ENCODE results near the gene BCAM. TPM values are rescaled to one million over a fixed set of nuclear protein-coding genes. Genes with fewer than 3 reads are reported as not detected.
A peak's percentile ranks its signal among the peaks of the same experiment; 100 is the strongest.

BCAM gene
- total RNA-seq, 4 donors from 2014 or later, result 24.1 to 52.7 (median 36.9) TPM

GRCh38 chr19:44848036-44848811 lies 39.3 kb downstream of the BCAM start:
- H3K27ac ChIP-seq, result peak overlapping the region; percentile 93 to 96 (median 96)
- H3K36me3 ChIP-seq, result peaks cover 0 to 9% of the 10 kb centered on the region in 2 donors
- no peak for ATAC-seq
- no peak for TF ChIP-seq EP300 (IDR thresholded peaks at IDR 0.05)
- TF ChIP-seq CTCF (IDR thresholded peaks at IDR 0.05), result no peak
- TF ChIP-seq POLR2A (IDR thresholded peaks at IDR 0.05), result no peak
- TF ChIP-seq POLR2AphosphoS5 (IDR thresholded peaks at IDR 0.05), result no peak
- no peaks in the 10 kb centered on the region for H3K27me3 ChIP-seq
- no peaks in the 10 kb centered on the region for H3K9me3 ChIP-seq
- WGBS, 2 donors (ENCODE audit: low coverage in 1 of 2), result 0 to 2% methylated on average over 3 to 5 of the region's 19 CpGs
- peak overlapping the region; percentile 94 to 99 for H3K4me3 ChIP-seq
- peaks cover 0 to 51% (median 15%) of the 10 kb centered on the region in 3 donors for H3K4me1 ChIP-seq

- H3K27ac ChIP-seq, result peak overlapping the region; percentile 93 to 96 (median 96)
- H3K36me3 ChIP-seq, result peaks cover 0 to 9% of the 10 kb centered on the region in 2 donors
- TF ChIP-seq POLR2AphosphoS5 (IDR thresholded peaks at IDR 0.05) (no peak), POLR2A (IDR thresholded peaks at IDR 0.05) (no peak), CTCF (IDR thresholded peaks at IDR 0.05) (no peak), EP300 (IDR thresholded peaks at IDR 0.05) (no peak)
- peaks cover 0 to 51% (median 15%) of the 10 kb centered on the region in 3 donors for H3K4me1 ChIP-seq
- WGBS, 2 donors (ENCODE audit: low coverage in 1 of 2), result 24 to 27% methylated on average over 4 to 11 of the region's 18 CpGs
- no peaks in the 10 kb centered on the region for H3K27me3 ChIP-seq
- no peaks in the 10 kb centered on the region for H3K9me3 ChIP-seq
- no peak for ATAC-seq
- peak overlapping the region; percentile 94 to 99 for H3K4me3 ChIP-seq
Observed at GRCh38 chr19:44848812-44849447, 40.0 kb downstream of the BCAM start.

- Histone ChIP-seq H3K36me3 (peaks cover 0 to 13% of the 10 kb centered on the region in 2 donors), H3K27ac (peak overlapping the region in 2 of 4 donors; percentile 93 to 96), H3K4me3 (no peak overlapping the region), H3K4me1 (peaks cover 0 to 34% (median 10%) of the 10 kb centered on the region in 3 donors), H3K9me3 (no peaks in the 10 kb centered on the region), H3K27me3 (no peaks in the 10 kb centered on the region)
- 47 to 52% methylated on average over 3 to 5 of the region's 8 CpGs for WGBS, 2 donors (ENCODE audit: low coverage in 1 of 2)
- ATAC-seq, result no peak
- TF ChIP-seq EP300 (IDR thresholded peaks at IDR 0.05), result no peak
- no peak for TF ChIP-seq POLR2AphosphoS5 (IDR thresholded peaks at IDR 0.05)
- no peak for TF ChIP-seq CTCF (IDR thresholded peaks at IDR 0.05)
- TF ChIP-seq POLR2A (IDR thresholded peaks at IDR 0.05), result no peak
Observed at GRCh38 chr19:44850641-44851109, 41.8 kb downstream of the BCAM start.

- peaks cover 0 to 13% of the 10 kb centered on the region in 2 donors for H3K36me3 ChIP-seq
- no peaks in the 10 kb centered on the region for H3K27me3 ChIP-seq
- H3K4me1 ChIP-seq, result peaks cover 0 to 40% (median 10%) of the 10 kb centered on the region in 3 donors
- WGBS, 2 donors (ENCODE audit: low coverage in 1 of 2), result 83 to 100% methylated on average over 1 to 2 of the region's 2 CpGs
- ATAC-seq, result no peak
- peak overlapping the region in 1 of 4 donors; percentile 96 for H3K27ac ChIP-seq
- no peaks in the 10 kb centered on the region for H3K9me3 ChIP-seq
- TF ChIP-seq POLR2A (IDR thresholded peaks at IDR 0.05), result no peak
- no peak for TF ChIP-seq EP300 (IDR thresholded peaks at IDR 0.05)
- no peak for TF ChIP-seq CTCF (IDR thresholded peaks at IDR 0.05)
- no peak for TF ChIP-seq POLR2AphosphoS5 (IDR thresholded peaks at IDR 0.05)
- H3K4me3 ChIP-seq, result no peak overlapping the region
Observed at GRCh38 chr19:44851427-44851826, 42.5 kb downstream of the BCAM start.

All from gastroesophageal sphincter (tissue), 4 donors.